ENCODE measurements around the gene MSH6. TPM values are rescaled to one million over a fixed set of nuclear protein-coding genes. Genes with fewer than 3 reads are reported as not detected.

The MSH6 gene
- total RNA-seq, 4 donors from 2014 or later, result 9.4 to 26.6 (median 16.3) TPM

DNA sequence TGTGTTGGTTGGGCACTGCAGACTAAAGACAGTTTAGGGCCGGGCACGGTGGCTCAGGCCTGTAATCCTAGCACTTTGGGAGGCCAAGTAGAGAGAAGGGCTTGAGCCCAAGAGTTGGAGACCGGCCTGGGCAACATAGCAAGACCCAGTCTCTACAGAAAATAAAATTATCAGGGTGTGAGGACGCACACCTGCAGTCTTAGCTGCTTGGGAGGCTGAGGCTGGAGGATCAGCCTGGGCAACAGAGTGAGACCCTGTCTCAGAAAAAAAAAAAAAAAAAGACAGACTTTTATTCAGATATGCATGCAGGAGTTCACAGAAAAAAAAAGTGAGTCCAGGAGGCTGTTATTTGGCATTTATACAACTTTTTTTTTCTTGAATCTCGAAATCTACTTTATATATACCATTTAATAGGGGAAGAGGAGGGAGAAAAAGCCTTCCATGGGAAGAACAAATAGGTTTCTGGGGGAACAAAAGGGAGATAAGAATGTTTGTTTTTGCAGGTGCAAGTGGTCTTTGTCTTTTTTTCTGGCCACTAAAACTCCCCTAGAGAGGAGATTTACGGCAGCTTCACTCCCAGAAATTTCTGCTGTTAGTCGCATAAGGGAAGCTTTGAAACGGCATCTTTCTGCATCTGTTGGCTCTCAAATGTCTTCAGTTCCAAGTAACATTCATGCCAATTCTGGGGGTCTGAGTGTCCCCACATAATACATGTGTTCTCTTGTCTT, 4.1 kb upstream of the MSH6 start:
- in situ Hi-C loops (cut with MboI; ENCODE audit: low sequenced_read_pairs in 4 of 4) (no loop called here), intact Hi-C loops (cut with DNase I; ENCODE audit: low total_unique reads) (no loop called here)
- no peak for DNase-seq
- Histone ChIP-seq H3K4me3 (no peak overlapping the region), H3K4me1 (peaks cover 0 to 5% of the 10 kb centered on the region in 2 donors), H3K27ac (no peak overlapping the region), H3K9me3 (no peaks in the 10 kb centered on the region), H3K36me3 (no peaks in the 10 kb centered on the region), H3K27me3 (no peaks in the 10 kb centered on the region)
- ATAC-seq, result no peak
- TF ChIP-seq, protein P1, sequence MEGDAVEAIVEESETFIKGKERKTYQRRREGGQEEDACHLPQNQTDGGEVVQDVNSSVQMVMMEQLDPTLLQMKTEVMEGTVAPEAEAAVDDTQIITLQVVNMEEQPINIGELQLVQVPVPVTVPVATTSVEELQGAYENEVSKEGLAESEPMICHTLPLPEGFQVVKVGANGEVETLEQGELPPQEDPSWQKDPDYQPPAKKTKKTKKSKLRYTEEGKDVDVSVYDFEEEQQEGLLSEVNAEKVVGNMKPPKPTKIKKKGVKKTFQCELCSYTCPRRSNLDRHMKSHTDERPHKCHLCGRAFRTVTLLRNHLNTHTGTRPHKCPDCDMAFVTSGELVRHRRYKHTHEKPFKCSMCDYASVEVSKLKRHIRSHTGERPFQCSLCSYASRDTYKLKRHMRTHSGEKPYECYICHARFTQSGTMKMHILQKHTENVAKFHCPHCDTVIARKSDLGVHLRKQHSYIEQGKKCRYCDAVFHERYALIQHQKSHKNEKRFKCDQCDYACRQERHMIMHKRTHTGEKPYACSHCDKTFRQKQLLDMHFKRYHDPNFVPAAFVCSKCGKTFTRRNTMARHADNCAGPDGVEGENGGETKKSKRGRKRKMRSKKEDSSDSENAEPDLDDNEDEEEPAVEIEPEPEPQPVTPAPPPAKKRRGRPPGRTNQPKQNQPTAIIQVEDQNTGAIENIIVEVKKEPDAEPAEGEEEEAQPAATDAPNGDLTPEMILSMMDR (IDR thresholded peaks at IDR 0.05 in 4 of 5, conservative IDR thresholded peaks at IDR 0.05 in 1 of 5), result no peak
- TF ChIP-seq POLR2A (IDR thresholded peaks at IDR 0.05), result no peak

DNA sequence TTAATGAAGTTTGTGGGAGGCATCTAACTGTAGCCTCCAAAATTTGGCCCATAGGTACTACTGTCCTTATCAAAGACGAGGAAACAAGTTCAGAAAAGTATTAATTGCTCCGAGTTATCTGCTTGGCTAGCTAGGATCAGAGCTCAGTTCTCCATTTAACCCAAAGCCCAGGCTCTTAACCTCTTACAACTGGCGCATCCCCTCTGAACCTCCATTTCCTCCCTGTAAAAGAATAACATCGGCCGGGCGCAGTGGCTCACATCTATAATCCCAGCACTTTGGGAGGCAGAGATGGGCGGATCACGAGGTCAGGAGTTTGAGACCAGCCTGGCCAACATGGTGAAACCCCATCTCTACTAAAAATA, 3.5 kb upstream of the MSH6 start:
- in situ Hi-C loops (cut with MboI; ENCODE audit: low sequenced_read_pairs in 4 of 4), result no loop called here
- Histone ChIP-seq H3K36me3 (no peaks in the 10 kb centered on the region), H3K4me1 (peaks cover 3 to 10% of the 10 kb centered on the region in 2 donors), H3K4me3 (no peak overlapping the region), H3K27me3 (no peaks in the 10 kb centered on the region), H3K27ac (no peak overlapping the region), H3K9me3 (no peaks in the 10 kb centered on the region)
- intact Hi-C loops (cut with DNase I; ENCODE audit: low total_unique reads), result no loop called here
- DNase-seq (no peak), ATAC-seq (no peak)
- TF ChIP-seq, protein P1 (IDR thresholded peaks at IDR 0.05 in 4 of 5, conservative IDR thresholded peaks at IDR 0.05 in 1 of 5), result no peak

DNA sequence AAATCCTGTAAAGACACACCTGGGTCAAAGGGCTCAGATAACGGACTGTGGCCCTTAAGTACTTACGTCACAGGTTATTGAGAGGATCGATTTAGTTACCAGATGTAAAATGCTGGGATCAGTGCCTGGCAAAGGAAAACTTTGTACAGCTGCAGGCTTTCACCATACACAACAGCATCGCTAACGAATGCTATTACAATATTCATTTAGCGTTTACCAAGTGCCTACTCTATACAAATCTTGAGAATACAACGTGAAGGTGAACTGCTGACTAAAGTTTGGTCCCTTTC, 619 bp upstream of the MSH6 start:
- in situ Hi-C loops (cut with MboI; ENCODE audit: low sequenced_read_pairs in 4 of 4) (loop anchor here in 1 of 4 donors (10.0 kb wide), 2 partner anchors 112 to 652 kb away; no protein-coding TSS in a partner anchor), intact Hi-C loops (cut with DNase I; ENCODE audit: low total_unique reads) (loop anchor here (2.0 kb wide), 3 partner anchors 114 to 324 kb away; partner anchors contain the start of gene FBXO11)
- TF ChIP-seq, protein P1 (IDR thresholded peaks at IDR 0.05 in 4 of 5, conservative IDR thresholded peaks at IDR 0.05 in 1 of 5), result no peak
- TF ChIP-seq POLR2A (IDR thresholded peaks at IDR 0.05), result no peak
- Histone ChIP-seq H3K27ac (peak overlapping the region; percentile 82 to 97 (median 88)), H3K27me3 (no peaks in the 10 kb centered on the region), H3K4me3 (peak overlapping the region; percentile 93 to 100 (median 98)), H3K9me3 (no peaks in the 10 kb centered on the region), H3K36me3 (no peaks in the 10 kb centered on the region), H3K4me1 (peaks cover 8 to 15% of the 10 kb centered on the region in 2 donors)
- ATAC-seq, result peak in 1 of 2 donors; percentile 18
- DNase-seq, result no peak

DNA sequence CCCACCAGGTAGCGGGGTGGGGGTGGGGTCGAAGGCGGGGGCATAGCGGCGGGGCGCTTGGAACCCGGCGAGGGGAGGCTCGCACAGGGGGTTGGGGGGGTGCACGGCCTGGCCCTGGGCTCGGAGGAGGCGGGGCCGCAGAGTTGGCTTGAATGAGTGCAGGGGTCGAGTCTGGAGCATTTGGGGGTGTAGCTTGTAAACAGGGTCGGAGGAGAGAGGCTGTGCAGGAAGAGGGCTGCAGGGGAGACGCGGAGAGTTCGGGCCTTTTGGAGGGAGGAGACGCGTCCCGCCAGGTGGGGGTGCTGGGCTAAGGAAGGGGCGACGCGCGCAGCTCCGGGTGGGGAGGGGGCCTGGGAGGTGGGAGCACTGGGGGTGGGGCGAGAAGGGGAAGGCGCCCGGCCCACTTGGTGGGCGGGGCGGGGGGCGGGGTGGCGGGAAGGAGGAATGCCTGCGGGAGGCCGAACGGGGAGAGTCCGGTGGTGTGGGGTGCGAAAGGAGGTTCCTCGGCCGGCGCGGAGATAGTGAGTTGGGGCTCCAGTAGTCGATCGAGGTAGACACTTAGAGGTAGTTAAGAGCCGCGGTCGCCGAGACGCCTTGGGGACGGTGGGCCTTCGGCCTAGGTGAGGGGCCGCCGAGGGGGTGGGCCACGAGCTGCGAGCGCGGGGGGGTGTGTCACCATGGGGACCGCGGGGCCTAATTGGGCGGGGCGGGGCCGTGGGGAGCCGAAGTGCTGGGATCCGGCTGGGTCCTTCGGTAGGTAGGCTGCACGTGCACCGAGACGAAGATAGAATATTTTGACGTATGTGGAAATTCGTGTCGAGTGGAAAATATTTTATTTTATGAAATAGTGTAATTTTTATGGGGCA, 774 bp downstream of the MSH6 start:
- Histone ChIP-seq H3K27ac (peak overlapping the region; percentile 82 to 97 (median 88)), H3K4me1 (peaks cover 8 to 15% of the 10 kb centered on the region in 2 donors), H3K4me3 (peak overlapping the region; percentile 93 to 100 (median 98)), H3K27me3 (no peaks in the 10 kb centered on the region), H3K36me3 (no peaks in the 10 kb centered on the region), H3K9me3 (no peaks in the 10 kb centered on the region)
- DNase-seq (peak; percentile 24 to 25), ATAC-seq (peak; percentile 9 to 13)
- no peak for TF ChIP-seq POLR2A (IDR thresholded peaks at IDR 0.05)
- TF ChIP-seq, protein P1 (IDR thresholded peaks at IDR 0.05 in 4 of 5, conservative IDR thresholded peaks at IDR 0.05 in 1 of 5), result no peak
- intact Hi-C loops (cut with DNase I; ENCODE audit: low total_unique reads), result loop anchor here (2.0 kb wide), 3 partner anchors 113 to 323 kb away; partner anchors contain the start of gene FBXO11
- in situ Hi-C loops (cut with MboI; ENCODE audit: low sequenced_read_pairs in 4 of 4), result loop anchor here in 1 of 4 donors (10.0 kb wide), 2 partner anchors 111 to 651 kb away; no protein-coding TSS in a partner anchor

Data from gastrocnemius medialis (tissue), 4 donors.